Lower leg skin (tissue), 4 donors: Measurements from ENCODE around the gene VWA8. TPM values are rescaled to one million over a fixed set of nuclear protein-coding genes. Genes with fewer than 3 reads are reported as not detected.

ENCODE experiments used
- DNase-seq, 2 donors: peaks; one replicate each; pipeline ENCODE4 v3.0.0-alpha.2; 2019; ENCODE audit warnings: low spot score in 2 of 2
- H3K4me3 ChIP-seq: fragments of 200-600 bp; sonication (generic); 2 replicates; pipeline ENCODE4 v1.5.1; 2017; ENCODE audit warnings: mild to moderate bottlenecking, low read depth; ENCODE audit not compliant: poor library complexity, severe bottlenecking
- POLR2A ChIP-seq, 2 donors: fragments of 450-650 bp; IDR thresholded peaks; one replicate each; pipeline ENCODE4 v1.6.1; 2016 to 2017; ENCODE audit warnings: antibody characterized with exemption in 2 of 2, mild to moderate bottlenecking in 1 of 2, moderate library complexity in 1 of 2
- WGBS, 2 donors: methylation state at CpG; one replicate each; pipeline ENCODE4 v1.1.5; 2018; 5-methylcytosine and 5-hydroxymethylcytosine counted together
- intact Hi-C: fragments of 100-400 bp; cut with DNase I; formaldehyde crosslinking; loops from one replicate; pipeline ENCODE4 v1.15.0; 2023; ENCODE audit warnings: low total_unique reads
- total RNA-seq, 4 donors: library from RNA; depleted of rRNA; stranded (reverse); fragments of >200 nt; gene quantifications; one replicate each; pipeline ENCODE4 v1.1.0, GENCODE V29; 2016
- TF ChIP-seq, protein P1 (sequence below), 3 donors: fragments of 450-650 bp; IDR thresholded peaks; one replicate each; pipeline ENCODE4 v1.5.1; 2016; ENCODE audit warnings: antibody characterized with exemption in 3 of 3, mild to moderate bottlenecking in 3 of 3, moderate library complexity in 2 of 3

Gene VWA8
- total RNA-seq = 10 to 100 TPM; 11.8 to 22.0 (median 15.1) TPM

DNA sequence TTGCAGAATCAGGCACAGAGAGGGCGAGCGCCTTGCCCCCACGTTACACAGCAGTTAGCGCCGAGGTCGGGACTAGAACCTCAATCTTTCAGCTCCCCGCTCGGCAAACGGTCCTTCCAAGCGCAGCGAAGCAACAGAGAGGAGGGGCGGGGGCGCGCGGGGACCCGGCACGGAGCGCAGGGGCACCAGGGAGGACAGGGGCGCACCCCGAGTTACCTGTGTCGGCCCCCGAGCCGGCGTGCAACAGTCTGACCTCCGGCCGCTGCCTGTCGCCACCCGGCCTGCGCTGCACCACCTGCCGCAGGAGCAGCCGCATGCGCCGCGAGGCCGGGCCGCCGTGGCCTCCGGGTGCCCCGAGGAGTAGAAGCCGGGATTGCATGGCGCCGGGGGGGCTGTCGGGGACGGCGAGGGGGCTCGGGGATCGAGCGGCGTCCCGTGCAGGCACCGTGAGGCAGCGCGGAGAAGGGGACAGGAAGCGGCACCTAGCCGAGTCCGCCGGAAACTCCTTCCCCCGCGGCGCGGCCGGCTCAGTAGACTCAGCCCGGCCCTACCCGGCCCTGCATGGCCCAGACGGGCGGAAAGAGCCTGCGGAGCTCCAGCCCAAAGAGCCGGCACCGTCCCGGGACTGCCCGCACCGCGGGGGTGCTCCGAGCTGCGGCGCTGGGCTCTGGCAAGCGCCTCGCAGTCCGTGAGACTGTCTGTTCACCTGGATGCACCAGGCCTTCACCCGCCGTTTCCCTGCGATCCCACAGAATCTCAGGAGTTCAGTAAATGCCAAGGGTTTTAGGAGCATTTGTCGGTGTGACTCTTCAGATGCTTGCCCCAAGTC is at the start of gene VWA8:
TSS of gene VWA8 (minus strand) at position 473 of the 829 bp plus-strand sequence. CDS start at position 379, 94 bp downstream.
- H3K4me3 ChIP-seq = peak within 1 kb of the TSS; percentile 83
- peak; percentile 53 to 95 for DNase-seq
- WGBS, 2 donors = 1 to 2% methylated on average over 32 to 61 of the region's 83 CpGs
- no peak for TF ChIP-seq POLR2A (IDR thresholded peaks at IDR 0.05)
- TF ChIP-seq, protein P1, sequence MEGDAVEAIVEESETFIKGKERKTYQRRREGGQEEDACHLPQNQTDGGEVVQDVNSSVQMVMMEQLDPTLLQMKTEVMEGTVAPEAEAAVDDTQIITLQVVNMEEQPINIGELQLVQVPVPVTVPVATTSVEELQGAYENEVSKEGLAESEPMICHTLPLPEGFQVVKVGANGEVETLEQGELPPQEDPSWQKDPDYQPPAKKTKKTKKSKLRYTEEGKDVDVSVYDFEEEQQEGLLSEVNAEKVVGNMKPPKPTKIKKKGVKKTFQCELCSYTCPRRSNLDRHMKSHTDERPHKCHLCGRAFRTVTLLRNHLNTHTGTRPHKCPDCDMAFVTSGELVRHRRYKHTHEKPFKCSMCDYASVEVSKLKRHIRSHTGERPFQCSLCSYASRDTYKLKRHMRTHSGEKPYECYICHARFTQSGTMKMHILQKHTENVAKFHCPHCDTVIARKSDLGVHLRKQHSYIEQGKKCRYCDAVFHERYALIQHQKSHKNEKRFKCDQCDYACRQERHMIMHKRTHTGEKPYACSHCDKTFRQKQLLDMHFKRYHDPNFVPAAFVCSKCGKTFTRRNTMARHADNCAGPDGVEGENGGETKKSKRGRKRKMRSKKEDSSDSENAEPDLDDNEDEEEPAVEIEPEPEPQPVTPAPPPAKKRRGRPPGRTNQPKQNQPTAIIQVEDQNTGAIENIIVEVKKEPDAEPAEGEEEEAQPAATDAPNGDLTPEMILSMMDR (IDR thresholded peaks at IDR 0.05) = no peak
- intact Hi-C loops = loop anchor here (10.0 kb wide), 1 partner anchor 84 kb away; the partner anchor contains the start of gene DGKH

DNA sequence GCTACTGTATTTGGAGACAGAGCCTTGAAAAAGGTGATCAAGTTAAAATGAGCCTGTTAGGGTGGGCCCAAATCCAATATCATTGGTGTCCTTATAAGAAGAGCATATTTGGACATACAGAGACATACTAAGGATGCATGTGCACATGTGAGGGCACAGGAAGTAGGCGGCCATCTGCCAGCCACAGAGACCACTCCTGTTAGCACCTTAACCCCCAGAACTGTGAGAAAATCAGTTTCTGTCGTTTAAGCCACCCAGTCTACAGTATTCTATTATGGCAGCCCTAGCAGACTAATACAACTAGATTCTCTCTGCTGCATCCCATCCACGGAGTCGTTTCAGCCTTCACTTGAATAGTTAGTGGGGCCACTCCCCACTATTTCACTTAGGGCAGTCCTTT is 48.1 kb upstream of the VWA8 start:
- TF ChIP-seq, protein P1 (IDR thresholded peaks at IDR 0.05) = no peak
- TF ChIP-seq POLR2A (IDR thresholded peaks at IDR 0.05) = no peak
- no peak for DNase-seq
- WGBS, 2 donors = 85 to 89% methylated on average over 4 of the region's 4 CpGs
- intact Hi-C loops = no loop called here
- no peak overlapping the region for H3K4me3 ChIP-seq

- WGBS, 2 donors = 79 to 82% methylated on average over 1 of the region's 1 CpG
These were observed 46.9 kb upstream of the VWA8 start for GRCh38 chr13:42007844-42008243.

GRCh38 chr13:42002066-42002465 is 41.2 kb upstream of the VWA8 start:
- TF ChIP-seq, protein P1 (IDR thresholded peaks at IDR 0.05) = no peak
- TF ChIP-seq POLR2A (IDR thresholded peaks at IDR 0.05) = no peak
- intact Hi-C loops = no loop called here
- no peak overlapping the region for H3K4me3 ChIP-seq
- DNase-seq = no peak
- 82 to 85% methylated on average over 2 of the region's 2 CpGs for WGBS, 2 donors

More at GRCh38 chr13:42007844-42008243, 46.9 kb upstream of the VWA8 start:
- intact Hi-C loops = no loop called here
- H3K4me3 ChIP-seq = no peak overlapping the region
- DNase-seq = no peak
- TF ChIP-seq, protein P1 (IDR thresholded peaks at IDR 0.05) = no peak
- no peak for TF ChIP-seq POLR2A (IDR thresholded peaks at IDR 0.05)

GRCh38 chr13:42001580-42001979 is 40.7 kb upstream of the VWA8 start:
- TF ChIP-seq POLR2A (IDR thresholded peaks at IDR 0.05) = no peak
- TF ChIP-seq, protein P1 (IDR thresholded peaks at IDR 0.05) = no peak
- WGBS, 2 donors = 60 to 61% methylated on average over 6 of the region's 6 CpGs
- intact Hi-C loops = no loop called here
- DNase-seq = no peak
- H3K4me3 ChIP-seq = no peak overlapping the region
